Measurements from ENCODE around the gene NT5C3B.

GRCh38 chr17:41873559-41874292, 37.7 kb upstream of the NT5C3B start:
- TF ChIP-seq CTCF (conservative IDR thresholded peaks at IDR 0.05; ENCODE audit: low read length): no peak
- TF ChIP-seq EZH2phosphoT487 (IDR thresholded peaks at IDR 0.05; ENCODE audit: borderline replicate concordance): no peak
